ENCODE results near the gene OR10J5.

DNA sequence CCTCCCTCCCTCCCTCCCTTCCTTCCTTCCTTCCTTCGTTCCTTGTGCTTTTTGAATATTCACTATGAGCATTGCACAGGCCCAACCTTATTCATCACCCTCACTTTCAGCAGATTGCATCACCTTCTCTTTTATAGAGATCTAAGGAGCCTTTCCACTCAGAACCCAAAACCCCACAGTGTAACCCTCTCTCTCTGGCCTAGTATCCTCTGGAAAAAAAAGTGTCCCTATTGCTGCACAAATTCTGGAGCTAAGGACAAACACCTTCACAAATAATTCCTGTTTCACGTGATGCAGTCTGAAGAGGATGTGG lies 25.6 kb downstream of the OR10J5 start:
- no peak for TF ChIP-seq POLR2AphosphoS5 (IDR thresholded peaks at IDR 0.05; ENCODE audit: borderline replicate concordance, low read depth, low read length)
- no peak for TF ChIP-seq EZH2 (IDR thresholded peaks at IDR 0.05)
- no peak for TF ChIP-seq FOXP2 (optimal IDR thresholded peaks at IDR 0.05; ENCODE audit: control extremely low read depth, extremely low read length, insufficient read depth)
